Right lobe of liver (tissue), 6 donors: ENCODE results near the gene MSMB. TPM values are rescaled to one million over a fixed set of nuclear protein-coding genes. Genes with fewer than 3 reads are reported as not detected.

Source experiments
- ATAC-seq, 4 donors: fragments of 200-7000 bp; cut with Tn5 transposase; one replicate each; pipeline ENCODE4 v1.9.1; 2020; ENCODE audit warnings: mild to moderate bottlenecking in 4 of 4, moderate library complexity in 4 of 4
- DNase-seq, 3 donors: peaks; one replicate each; pipeline ENCODE4 v3.0.0-alpha.2; 2020
- H3K27ac ChIP-seq, 3 donors: fragments of 200-600 bp; one replicate each; pipeline ENCODE4 v1.8.0; 2022
- H3K27me3 ChIP-seq, 2 donors: fragments of 200-600 bp; one replicate each; pipeline ENCODE4 v1.8.0; 2022
- H3K36me3 ChIP-seq, 4 donors: fragments of 200-600 bp; sonication (generic) in 1 of 4; one replicate each; pipeline versions ENCODE4 v1.5.1 to v1.8.0; 2017 to 2022; ENCODE audit warnings: control low read depth in 1 of 4
- H3K4me1 ChIP-seq, 4 donors: fragments of 200-600 bp; sonication (generic) in 1 of 4; one replicate each; pipeline versions ENCODE4 v1.5.1 to v1.8.0; 2017 to 2022; ENCODE audit warnings: control low read depth in 1 of 4
- H3K4me3 ChIP-seq, 3 donors: fragments of 200-600 bp; one replicate each; pipeline ENCODE4 v1.8.0; 2022
- H3K9me3 ChIP-seq, 4 donors: fragments of 200-600 bp; sonication (generic) in 1 of 4; one replicate each; pipeline versions ENCODE4 v1.5.1 to v1.8.0; 2017 to 2022; ENCODE audit warnings: control low read depth in 1 of 4
- CTCF ChIP-seq, 4 donors: fragments of 200-600 bp in 3 of 4; fragments of 450-650 bp in 1 of 4; IDR thresholded peaks; one replicate each; pipeline versions ENCODE4 v1.5.1 to v1.8.0; 2016 to 2022; ENCODE audit warnings: antibody characterized with exemption in 4 of 4, mild to moderate bottlenecking in 2 of 4
- POLR2A ChIP-seq: fragments of 450-650 bp; IDR thresholded peaks from one replicate; pipeline ENCODE4 v1.6.1; 2017; ENCODE audit warnings: antibody characterized with exemption, mild to moderate bottlenecking
- WGBS: methylation state at CpG from one replicate; pipeline ENCODE4 v1.1.6; 2018; ENCODE audit warnings: low coverage, low lambda C conversion rate; ENCODE audit not compliant: insufficient coverage; ENCODE audit errors: missing lambda C conversion rate; 5-methylcytosine and 5-hydroxymethylcytosine counted together
- intact Hi-C, 2 donors: fragments of 100-400 bp; cut with DNase I; formaldehyde crosslinking; loops; one replicate each; pipeline versions ENCODE4 v1.11.2 to v1.14.1; 2022
- total RNA-seq, 6 experiments: library from RNA; depleted of rRNA in 2 of 6; stranded (reverse); fragments of >200 nt in 2 of 6; fragmentation: NEBNext Ultra II Directional in 3 of 6; extraction: Animal tissue kit (Norgen Biotek cat#: 25700) in 3 of 6; gene quantifications; one replicate each; pipeline versions ENCODE4 v1.1.0 to v1.2.4, GENCODE V29; 2016 to 2023
- donor health status: DM: no; HTN: yes; CAD: no.
- donor health status: DM: no; HTN: no; CAD: no.
- donor health status: DM: no; HTN: no; CAD: no.
- donor health status: DM: no; HTN: yes; CAD: no.
- donor health status: DM: no; HTN: yes; CAD: no.

MSMB gene
- total RNA-seq, 6 experiments from 2014 or later, result 0.84 TPM; not detected in 5

- H3K9me3 ChIP-seq, result no peaks in the 10 kb centered on the region
- no peak for TF ChIP-seq CTCF (IDR thresholded peaks at IDR 0.05)
- TF ChIP-seq POLR2A, result no peak
- no peaks in the 10 kb centered on the region for H3K4me1 ChIP-seq
- H3K27me3 ChIP-seq, result no peaks in the 10 kb centered on the region
- H3K4me3 ChIP-seq, result no peak overlapping the region
- ATAC-seq (peak in 1 of 4 donors; percentile 14), DNase-seq (no peak)
- intact Hi-C loops, result no loop called here
- peak overlapping the region in 1 of 3 donors; percentile 8 for H3K27ac ChIP-seq
- H3K36me3 ChIP-seq, result no peaks in the 10 kb centered on the region
- WGBS, result 62% methylated on average over 4 of the region's 4 CpGs
Measured at GRCh38 chr10:46077141-46077554, 31.1 kb upstream of the MSMB start.

DNA sequence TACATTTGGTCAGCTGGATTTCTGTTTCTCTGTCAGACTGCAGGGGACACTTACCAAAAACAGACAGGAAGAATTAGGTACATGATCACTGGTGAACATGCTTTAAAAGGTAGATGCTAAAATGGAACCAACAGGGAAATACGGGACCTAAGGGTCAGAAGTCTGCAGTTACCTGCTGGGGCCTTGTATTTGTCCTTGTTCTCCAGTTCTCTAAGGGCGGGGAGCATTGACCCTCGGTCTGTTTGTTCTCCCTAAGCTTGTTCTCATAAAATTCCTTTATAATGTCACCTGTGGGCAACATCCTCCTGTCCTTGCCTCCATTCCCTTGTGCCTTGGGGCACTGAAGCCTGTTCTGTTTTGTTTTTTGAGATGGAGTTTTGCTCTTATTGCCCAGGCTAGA lies 29.8 kb upstream of the MSMB start:
- Histone ChIP-seq H3K4me3 (no peak overlapping the region), H3K4me1 (no peaks in the 10 kb centered on the region), H3K9me3 (no peaks in the 10 kb centered on the region), H3K36me3 (no peaks in the 10 kb centered on the region), H3K27ac (no peak overlapping the region), H3K27me3 (no peaks in the 10 kb centered on the region)
- DNase-seq (peak in 1 of 3 donors; percentile 12), ATAC-seq (no peak)
- TF ChIP-seq POLR2A (no peak), CTCF (IDR thresholded peaks at IDR 0.05) (no peak)
- intact Hi-C loops, result no loop called here
- WGBS, result 100% methylated on average over 1 of the region's 3 CpGs

- no peak for ATAC-seq
- 90% methylated on average over 4 of the region's 4 CpGs for WGBS
- no peak for TF ChIP-seq CTCF (IDR thresholded peaks at IDR 0.05)
- Histone ChIP-seq H3K4me3 (no peak overlapping the region), H3K4me1 (no peaks in the 10 kb centered on the region), H3K27me3 (no peaks in the 10 kb centered on the region), H3K27ac (no peak overlapping the region), H3K9me3 (no peaks in the 10 kb centered on the region), H3K36me3 (no peaks in the 10 kb centered on the region)
- intact Hi-C loops, result no loop called here
- DNase-seq, result peak in 1 of 3 donors; percentile 17
Measured at GRCh38 chr10:46074196-46074946, 28.3 kb upstream of the MSMB start.

DNA sequence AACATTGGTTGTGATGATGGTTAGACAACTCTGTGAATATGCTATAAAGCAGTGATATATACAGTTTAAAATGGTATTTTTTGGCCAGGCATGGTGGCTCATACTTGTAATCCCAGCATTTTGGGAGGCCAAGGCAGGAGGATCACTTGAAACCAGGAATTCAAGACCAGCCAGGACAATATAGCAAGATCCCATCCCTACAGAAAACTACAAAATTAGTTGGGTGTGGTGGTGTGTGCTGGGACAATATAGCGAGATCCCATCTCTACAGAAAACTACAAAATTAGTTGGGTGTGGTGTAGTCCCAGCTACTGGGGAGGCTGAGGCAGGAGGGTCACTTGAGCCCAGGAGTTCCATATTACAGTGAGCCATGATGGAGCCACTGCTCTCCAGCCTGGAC lies 27.5 kb upstream of the MSMB start:
- no peak for TF ChIP-seq POLR2A
- no peak for TF ChIP-seq CTCF (IDR thresholded peaks at IDR 0.05)
- Histone ChIP-seq H3K4me1 (no peaks in the 10 kb centered on the region), H3K27ac (no peak overlapping the region), H3K4me3 (no peak overlapping the region), H3K36me3 (no peaks in the 10 kb centered on the region), H3K27me3 (no peaks in the 10 kb centered on the region), H3K9me3 (no peaks in the 10 kb centered on the region)
- intact Hi-C loops, result no loop called here
- DNase-seq, result peak in 1 of 3 donors; percentile 11
- no peak for ATAC-seq
- WGBS, result 100% methylated on average over 1 of the region's 1 CpG
